GM06990 (cell line): Measurements from ENCODE around the gene DTX4.

Source experiments
- DNase-seq: peaks from one replicate; pipeline ENCODE4 v3.0.0-alpha.2; 2011; ENCODE audit not compliant: insufficient read length; ENCODE audit errors: extremely low read depth
- H3K27me3 ChIP-seq: replicated peaks from 2 replicates; pipeline ENCODE4 v1.6.0; 2011; ENCODE audit warnings: low read length; ENCODE audit not compliant: control insufficient read depth, insufficient read depth
- H3K36me3 ChIP-seq: 2 replicates; pipeline ENCODE4 v1.5.1; 2011; ENCODE audit warnings: low read length; ENCODE audit not compliant: control insufficient read depth, insufficient read depth
- H3K4me3 ChIP-seq: replicated peaks from 2 replicates; pipeline ENCODE4 v1.5.1; 2011; ENCODE audit warnings: low read depth, mild to moderate bottlenecking, control low read depth, low read length
- TF ChIP-seq, protein P1 (sequence below): IDR thresholded peaks from 2 replicates; pipeline ENCODE4 v1.5.1; 2011; ENCODE audit warnings: low read length, control low read depth, mild to moderate bottlenecking, inconsistent platforms; ENCODE audit not compliant: insufficient read depth, poor library complexity, severe bottlenecking

DTX4 gene

DNA sequence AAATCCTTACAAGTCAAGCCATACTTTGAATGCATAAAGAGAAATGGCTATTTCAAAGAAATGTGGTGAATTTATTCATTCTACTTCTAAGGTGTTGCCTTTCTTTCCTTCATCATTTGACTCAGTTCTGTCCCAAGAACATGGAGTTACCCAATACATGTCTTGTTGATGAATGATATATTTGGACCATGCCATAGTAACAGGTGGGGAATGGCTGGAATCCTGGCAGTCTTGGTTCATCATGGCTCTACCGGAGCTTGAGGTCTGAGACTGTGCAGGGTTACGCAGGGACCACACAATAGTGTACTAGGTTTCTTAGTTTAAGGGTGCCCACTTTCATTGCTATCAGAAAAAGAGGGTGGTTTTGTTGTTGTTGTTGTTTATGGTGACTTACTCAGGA, 81.1 kb downstream of the DTX4 start:
- Histone ChIP-seq H3K36me3 (no peaks in the 10 kb centered on the region), H3K4me3 (no peak overlapping the region), H3K27me3 (no peaks in the 10 kb centered on the region)
- TF ChIP-seq, protein P1, sequence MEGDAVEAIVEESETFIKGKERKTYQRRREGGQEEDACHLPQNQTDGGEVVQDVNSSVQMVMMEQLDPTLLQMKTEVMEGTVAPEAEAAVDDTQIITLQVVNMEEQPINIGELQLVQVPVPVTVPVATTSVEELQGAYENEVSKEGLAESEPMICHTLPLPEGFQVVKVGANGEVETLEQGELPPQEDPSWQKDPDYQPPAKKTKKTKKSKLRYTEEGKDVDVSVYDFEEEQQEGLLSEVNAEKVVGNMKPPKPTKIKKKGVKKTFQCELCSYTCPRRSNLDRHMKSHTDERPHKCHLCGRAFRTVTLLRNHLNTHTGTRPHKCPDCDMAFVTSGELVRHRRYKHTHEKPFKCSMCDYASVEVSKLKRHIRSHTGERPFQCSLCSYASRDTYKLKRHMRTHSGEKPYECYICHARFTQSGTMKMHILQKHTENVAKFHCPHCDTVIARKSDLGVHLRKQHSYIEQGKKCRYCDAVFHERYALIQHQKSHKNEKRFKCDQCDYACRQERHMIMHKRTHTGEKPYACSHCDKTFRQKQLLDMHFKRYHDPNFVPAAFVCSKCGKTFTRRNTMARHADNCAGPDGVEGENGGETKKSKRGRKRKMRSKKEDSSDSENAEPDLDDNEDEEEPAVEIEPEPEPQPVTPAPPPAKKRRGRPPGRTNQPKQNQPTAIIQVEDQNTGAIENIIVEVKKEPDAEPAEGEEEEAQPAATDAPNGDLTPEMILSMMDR: no peak
- DNase-seq: no peak

DNA sequence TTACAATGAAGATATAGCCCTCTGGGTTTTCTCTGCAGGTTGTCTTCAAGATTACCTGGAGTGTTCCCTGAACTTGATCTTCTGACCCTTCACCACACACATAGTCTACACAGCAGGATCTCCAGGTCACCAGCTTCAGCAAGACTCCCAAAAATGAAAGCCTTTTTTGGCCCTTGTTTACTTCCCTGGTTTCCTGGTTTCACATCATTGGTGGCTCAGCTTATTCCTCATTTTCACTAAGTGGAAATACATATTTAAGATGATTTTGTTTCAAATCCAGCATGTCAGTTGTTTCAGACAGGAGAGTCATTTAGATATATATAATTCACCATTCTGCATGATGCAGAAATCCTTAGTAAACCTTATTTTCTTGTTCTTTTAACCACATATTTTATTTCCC, 82.4 kb downstream of the DTX4 start:
- no peaks in the 10 kb centered on the region for H3K27me3 ChIP-seq
- TF ChIP-seq, protein P1: no peak
- no peak for DNase-seq
- no peak overlapping the region for H3K4me3 ChIP-seq
- H3K36me3 ChIP-seq: no peaks in the 10 kb centered on the region

DNA sequence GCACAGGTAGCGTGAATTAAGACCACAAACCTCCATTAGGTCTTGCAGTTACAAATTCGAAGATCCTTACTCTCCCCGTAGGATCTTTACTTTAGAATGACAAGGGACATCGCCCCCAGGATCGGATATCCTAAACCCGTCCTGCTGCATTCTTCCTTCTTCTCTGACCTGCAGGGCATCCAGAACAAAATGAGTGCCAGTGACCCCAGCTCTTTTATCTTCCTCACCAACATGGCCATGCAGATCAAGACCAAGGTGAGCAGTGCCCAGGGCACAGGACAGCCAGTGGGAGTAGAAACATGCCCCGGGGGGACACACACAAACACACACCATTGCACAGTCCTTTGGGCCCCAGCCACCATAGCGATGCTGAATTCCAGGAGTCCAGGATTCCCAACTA, 83.3 kb downstream of the DTX4 start:
- H3K4me3 ChIP-seq: no peak overlapping the region
- no peak for DNase-seq
- TF ChIP-seq, protein P1: no peak

More for the DNA sequence above, 83.3 kb downstream of the DTX4 start:
- no peaks in the 10 kb centered on the region for H3K36me3 ChIP-seq
- H3K27me3 ChIP-seq: no peaks in the 10 kb centered on the region
